ENCODE results near the gene DNAJB13.

DNAJB13 gene

DNA sequence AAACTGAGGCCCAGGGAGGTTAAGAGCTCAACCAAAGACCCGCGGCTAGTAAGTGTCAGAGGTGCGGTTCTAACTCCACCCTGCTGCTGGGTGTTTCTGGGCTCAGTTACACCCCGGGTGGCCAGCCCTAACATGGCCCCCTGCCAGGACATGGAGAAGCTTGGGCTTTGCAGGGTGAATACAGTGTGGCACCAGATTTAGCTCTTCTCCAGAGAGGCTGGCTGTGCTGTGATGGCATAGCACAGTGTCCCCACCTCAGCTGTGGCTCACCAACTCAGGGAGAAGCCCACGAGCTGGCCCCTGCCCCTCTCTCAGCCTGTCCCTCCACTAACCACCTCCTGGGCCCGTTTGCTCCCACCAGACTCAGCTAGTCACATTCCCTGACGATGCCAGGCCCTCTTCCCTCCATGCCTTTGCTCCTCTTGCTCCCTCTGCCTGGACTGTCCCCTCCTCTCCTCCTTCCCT, 51.0 kb downstream of the DNAJB13 start:
- DNase-seq: no peak

DNA sequence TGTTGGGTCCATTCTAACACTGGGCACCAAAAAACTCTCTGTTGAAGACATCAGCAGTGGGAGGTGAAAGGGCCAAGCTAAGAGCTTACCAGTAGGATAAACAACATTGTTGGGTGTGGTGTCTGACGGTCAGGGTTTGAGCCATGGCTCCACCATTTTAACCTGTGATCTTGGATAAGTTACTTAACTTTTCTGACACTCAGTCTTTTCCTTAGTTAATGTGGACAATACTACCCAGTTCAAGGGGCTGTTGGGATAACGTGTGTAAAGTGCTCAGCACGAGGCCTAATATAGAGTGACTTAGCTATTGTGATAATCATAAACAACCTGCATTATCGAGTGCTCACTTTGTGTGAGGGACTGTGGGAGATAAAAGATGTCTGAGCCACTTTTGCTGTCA, 52.0 kb downstream of the DNAJB13 start:
- DNase-seq: no peak

DNA sequence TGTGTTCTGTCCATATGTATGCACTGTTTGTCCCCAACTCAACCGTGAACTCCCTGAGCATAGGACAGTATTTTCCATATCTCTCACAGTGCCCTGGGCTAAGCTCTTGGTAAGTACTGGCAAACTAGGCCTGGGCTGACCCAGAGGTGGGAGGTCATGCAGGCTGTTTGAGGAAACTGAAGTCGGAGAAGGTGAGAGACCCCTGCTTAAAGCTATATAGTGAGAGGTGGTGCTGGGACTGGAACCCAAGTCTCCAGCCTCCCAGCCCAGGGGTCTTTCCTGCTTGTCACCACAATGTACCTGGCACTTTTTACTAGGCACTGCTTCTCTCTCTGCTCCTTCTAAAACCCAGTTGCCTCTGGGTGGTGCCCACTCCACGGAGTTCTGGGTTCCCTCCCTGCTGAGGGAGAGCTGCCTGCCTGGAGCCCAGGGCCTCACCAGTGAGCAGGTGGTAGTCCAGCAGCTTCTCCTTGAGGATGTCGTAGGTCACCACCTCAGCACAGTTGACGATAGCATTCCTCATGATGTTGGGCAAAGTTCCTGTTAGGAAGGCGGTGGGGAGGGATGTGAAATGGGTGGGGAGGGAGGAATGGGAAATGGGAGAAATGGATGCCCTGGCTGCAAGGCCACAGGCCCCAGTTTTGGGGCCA, 53.3 kb downstream of the DNAJB13 start:
- DNase-seq: no peak

DNA sequence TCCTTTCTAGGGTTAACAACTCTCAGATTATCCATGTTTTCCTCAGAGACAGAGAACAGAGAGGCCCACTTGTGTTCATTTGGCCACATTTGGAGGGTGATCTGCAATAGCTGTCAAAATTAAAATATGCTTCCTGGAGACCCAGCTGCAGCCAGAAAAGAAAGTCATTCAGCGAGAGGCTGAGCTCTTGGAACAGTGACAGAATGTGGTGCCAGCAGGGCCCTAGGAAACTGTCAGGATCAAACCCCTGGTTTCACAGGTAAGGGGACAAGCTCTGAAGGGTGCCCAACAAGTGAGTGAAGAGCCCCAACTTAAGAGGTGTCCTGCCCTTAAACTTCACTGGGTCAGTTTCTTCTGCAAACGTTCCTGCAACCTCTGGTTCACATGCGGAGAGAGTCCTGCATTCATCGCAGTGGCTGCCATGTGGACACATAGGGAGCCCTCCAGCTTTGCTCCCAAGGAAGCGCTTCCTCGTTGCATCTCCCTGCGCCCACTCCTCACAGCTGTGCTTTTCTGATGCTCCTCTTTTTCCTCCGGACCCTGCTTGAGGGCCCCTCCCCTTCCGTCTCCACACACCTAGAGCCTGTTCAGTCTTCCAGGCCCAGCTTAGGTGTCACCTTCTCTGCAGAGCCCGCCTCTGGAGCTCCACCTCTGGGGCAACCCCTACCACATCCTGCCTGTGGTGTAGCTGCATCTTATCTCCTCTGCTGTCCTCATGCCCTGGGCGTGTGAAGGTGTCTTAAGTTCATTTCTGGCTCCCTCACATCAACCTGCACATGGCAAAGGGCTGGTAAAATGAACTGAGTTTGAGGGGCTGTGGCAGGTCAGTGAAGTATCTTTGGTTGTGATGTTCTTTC, 54.2 kb downstream of the DNAJB13 start:
- DNase-seq: peak; percentile 84

DNA sequence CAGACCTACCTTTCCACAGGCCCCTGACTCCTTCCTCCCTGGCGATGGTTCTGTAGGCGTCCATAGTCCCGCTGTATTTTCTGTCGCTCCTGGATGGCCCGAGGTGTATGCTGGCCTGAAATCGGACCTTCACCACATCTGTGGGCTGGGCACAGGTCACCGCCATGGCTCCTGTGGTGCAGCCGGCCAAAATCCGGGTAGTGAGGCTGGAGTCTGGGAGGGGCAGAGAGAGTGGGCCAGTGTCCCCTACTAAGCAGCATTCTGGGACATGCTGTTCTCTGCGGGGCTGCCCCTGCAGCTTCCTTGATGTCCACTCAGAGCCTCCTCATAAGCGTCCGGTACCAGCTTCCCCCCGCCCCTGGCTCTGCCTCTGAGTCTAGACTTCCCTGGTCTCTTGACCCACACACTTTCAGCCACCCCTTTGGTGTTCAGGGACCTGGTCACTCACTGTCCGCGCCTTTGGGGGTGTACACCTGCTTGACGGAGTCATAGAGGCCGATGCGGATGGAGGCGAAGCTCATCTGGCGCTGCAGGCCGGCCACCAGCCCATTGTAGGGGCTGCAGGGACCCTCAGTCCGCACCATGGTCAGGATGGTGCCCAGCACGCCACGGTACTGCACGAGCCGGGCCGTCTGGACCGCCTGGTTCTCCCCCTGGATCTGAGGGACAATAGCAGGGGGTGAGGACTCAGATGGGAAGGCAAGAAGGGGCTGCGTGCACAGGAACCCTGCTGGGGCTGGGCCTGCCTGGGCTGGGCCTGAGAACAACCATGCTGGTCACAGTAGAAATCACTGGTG, 55.1 kb downstream of the DNAJB13 start:
- no peak for DNase-seq

DNA sequence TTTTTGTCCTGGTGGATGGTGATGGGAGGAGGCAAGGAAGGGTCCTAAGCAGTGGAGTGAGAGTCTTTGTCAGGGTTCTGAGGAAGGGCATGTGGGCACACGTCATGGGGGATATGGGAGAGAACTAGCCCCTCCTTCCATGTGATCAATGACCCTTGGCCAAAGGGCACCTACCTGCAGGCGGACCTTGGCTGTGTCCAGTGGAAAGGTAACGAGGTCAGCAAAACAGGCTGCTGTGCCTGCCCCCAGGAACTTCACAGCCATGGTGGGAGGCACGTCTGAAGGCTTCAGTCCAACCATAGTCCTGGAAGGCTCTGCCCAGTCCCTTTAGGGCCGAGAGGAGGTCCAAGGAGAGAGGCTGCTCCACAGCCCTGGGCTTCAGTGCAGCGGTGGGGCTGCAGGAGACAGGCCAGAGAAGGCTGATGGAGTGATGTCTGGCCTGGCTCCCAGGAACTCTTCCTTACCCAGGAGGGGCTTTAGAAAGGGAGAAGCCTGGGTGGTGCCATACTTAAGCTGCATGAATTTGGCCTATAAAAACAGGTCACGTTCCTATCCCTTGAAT, 56.0 kb downstream of the DNAJB13 start:
- no peak for DNase-seq

DNA sequence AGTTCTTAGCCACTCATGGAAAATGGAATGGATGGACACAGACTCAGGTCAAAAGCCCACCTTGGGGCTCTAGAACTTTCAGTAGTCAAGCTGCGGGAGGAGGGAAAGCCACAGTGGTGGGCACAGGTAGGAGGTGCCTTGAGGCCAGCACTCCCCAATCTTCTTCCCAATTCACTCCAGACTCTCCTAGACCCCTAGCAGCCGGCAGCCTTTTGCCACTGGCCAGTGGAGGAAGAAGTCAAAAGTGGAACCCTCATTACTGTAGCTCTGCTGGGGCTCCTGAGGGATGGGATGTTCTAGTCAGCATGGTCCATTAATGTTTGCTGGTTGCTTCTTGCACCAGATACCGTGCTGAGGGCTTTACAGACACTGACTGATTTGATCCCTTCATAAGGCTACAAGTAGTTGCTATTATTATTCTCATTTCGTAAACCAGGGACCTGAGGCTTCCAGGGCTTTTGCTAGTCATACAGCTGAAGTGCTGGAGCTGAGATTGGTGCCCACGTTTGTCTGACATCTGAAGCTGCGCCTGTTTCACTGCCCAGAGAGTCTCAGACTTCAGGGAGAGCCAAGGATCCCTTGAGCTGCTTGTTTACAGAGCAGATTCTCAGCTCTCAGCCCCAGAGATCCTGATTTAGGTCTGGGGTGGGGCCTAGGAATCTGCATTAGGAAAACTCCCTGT, 57.0 kb downstream of the DNAJB13 start:
- DNase-seq: no peak

DNA sequence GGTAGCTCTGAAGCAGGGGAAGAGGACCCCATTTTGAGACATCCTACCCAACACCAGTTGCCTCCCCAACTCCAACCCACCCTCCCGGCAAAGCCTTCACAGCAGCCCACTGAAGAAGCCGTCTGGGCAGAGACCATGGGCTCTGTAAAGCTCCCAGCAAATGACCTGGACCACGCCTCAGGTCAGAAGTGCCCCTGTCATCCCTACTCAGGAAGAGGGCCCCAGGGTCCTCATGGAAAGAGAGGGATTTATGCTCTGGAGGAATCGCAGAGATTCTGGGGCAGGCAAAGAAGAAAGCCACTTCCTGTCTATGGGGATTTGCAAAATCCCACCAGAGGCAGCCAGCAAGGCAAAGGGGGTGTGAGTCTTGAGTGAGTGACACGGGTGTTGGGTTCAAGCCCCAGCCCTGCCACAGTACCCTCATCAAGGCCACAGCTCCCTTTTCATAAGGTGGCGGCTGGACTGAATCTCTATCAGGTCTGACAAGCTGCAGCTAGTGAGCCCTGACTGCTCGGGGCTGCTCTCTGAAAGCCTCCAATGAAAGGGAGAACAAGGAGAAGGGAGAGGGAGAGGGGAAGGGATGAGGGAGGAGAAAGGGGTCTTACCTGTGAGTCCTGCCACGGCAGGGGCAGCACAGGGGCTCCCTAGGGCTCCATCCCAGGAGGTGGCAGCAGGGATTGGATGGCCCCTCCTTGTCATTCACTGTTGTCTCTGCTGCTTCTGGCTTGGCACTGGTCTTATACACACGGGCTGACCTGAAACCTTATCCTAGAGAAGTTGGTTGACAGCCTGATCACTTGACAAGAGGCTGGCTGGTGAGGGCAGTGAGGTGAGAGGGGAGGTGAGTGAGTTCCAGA, 57.8 kb downstream of the DNAJB13 start, which contains the start of gene UCP3:
Gene UCP3, minus strand, starts transcription at position 713 of the 857 bp plus-strand sequence. CDS start 2,043 bp downstream, outside the sequence.
- DNase-seq: no peak

DNA sequence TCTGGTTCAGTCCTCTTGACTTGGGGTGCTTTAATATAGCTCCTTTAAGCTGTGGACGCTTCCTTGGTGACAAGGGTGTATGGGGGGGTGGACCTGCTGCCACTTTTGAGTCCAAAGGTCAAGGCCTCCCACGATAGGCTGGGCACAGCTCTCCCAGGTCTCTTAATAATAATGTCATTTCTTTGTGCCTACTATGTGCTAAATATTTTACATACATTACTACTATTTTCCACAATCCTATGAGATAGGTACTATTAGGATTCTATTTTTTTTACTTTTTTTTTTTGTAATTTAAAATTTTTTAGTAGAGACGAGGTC, 58.4 kb downstream of the DNAJB13 start:
- no peak for DNase-seq

DNA sequence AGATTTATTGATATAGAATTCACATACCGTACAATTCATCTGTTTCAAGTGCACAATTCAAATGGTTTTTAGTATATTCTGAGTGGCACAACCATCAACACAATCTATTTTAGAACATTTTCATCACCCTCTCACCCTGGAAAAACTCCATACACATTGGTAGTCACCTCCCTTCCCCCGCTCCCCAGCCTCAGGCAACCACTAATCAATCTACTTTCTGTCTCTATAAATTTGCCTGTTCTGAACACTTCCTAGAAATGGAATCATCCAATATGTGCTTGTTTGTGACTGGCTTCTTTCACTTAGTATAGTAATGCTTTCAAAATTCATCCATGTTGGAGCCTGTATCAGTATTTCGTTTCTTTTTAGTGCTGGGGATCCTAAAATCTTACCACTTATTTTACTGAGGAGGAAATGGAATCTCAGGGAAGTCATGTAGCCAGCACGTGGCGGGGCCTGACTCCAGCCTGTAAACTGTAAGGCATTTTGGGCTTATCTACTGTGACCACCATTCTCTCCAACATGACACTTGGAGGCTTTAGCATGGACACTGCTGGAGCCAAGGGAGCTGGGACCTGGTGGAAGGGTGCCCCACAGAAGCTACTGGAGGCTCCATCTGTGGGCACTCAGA, 59.0 kb downstream of the DNAJB13 start:
- DNase-seq: no peak

DNA sequence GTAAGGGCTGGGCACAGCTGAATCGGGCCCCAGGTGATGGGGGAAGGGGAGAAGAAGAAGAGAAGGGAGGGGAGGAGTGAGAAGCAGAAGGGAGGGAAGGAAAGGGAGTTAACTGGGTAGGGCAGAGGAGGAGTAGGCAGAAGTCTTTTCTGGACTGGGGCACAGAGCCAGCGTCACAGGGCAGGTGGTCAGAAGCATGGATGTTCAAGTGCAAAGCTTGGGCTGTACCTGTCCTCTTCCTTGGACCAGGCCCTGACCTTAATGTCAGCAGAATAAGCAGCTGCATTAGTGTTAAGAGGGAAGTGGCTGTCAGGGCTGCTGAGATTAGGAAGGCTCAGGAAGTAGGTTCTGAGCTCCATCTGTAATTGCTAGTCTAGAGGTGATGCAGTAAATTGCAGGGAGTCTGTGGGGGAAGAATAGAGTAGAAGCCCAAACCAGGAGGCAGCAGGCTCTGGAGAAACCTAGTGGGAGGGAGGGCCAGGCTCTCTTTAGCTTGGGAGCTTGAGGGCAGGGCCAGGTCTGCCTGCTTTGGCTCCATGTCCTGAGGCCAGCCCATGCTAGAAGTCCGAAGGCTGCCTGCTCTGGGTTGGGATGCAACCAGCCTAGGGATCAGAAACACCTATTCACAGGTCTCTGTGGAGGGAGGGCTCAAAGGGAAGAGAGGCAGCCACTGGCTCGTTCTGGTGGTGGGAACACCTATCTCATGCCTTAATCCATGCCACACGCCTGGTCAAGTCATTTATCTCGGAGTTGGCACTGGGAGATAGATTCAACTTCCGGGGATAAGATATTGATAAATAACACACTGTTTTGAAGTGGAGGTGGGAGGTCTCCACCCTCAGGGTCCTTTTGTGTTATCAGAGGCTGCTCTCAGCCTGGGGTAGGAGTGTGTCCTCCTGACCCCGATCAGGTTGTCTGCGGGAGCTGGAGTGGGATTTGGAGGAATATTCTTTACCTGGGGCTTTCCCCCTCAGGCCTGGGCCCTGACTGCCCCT, 59.8 kb downstream of the DNAJB13 start:
- no peak for DNase-seq

DNA sequence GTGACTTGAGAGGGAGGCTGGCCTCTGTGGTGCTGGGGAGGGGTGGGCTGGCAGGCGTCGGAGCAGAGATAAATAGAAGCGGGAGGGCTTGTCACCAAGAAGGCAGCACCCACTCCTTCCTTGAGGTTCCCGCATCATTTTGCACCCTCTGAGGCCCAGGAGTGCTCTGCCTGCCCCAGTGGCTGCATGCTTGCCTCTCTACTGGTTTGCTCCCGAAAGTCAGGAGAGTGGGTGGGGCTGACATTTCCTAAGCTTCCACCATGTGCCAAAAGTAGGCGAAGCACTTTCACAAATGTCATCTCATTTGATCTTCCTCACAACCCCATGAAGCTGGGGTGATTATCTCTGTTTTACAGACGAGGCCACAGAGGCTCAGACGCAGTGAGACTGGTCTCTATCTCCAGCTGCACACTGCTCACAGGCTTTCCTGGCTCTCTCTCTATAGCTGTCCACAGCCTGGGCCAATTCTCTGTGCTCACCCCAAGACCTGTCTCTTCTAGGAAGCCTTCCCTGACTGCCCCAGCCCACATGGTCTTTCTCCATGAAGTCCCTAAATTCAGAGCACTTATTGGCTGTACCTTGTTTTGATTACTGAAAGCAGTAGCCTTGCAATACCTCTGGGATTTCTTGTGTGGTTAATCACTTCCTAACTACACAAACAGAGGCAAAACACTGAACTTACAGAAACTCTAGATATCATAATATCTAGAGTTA, 60.7 kb downstream of the DNAJB13 start:
- DNase-seq: peak; percentile 34

DNA sequence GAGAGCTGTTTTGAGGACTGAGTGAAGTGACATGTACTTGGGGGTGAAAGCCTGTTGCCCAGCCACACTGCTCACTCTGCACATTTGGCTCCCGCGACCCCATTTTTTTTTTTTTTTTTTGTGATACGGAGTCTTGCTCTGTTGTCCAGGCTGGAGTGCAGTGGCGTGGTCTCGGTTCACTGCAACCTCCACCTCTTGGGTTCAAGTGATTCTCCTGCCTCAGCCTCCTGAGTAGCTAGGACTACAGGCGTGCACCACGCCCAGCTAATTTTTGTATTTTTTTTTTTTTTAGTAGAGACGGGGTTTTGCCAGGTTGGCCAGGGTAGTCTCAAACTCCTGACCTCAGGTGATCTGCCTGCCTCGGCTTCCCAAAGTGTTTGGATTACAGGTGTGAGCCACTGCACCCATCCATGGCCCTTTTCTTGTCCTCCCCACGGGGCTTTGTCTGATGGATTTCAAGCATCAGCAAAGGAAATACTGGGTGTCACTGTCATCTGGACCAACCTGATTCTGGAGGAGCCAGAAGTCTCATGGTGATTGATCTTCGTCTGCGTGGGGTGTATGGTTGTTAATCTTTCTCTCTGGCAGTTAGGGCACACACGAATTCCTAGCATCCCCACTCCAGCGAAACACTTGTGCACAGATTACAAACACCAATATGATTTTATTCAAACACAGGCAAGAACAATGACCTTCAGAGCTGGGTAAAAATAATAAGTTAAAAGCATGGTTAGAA, 61.4 kb downstream of the DNAJB13 start:
- DNase-seq: no peak

DNA sequence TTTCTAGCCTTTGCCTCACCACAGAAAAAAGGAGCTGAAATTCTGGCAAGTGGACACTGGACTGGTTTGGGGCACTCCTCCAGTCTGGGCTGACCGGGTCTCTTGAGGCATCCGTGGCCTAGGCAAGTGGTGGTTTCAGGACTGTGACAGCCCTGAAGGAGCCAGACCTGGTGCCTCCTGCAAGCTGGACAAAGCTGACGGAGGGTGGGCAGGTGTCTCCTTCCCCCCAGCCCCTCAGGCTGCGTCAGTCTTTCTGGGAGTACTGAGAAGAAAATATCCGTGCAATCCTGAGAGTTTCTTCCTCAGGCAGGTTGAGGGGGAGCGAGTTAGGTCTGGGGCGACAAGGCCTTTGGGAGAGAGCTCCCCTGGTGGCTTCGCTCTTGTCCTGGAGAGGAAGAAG, 62.3 kb downstream of the DNAJB13 start:
- no peak for DNase-seq

DNA sequence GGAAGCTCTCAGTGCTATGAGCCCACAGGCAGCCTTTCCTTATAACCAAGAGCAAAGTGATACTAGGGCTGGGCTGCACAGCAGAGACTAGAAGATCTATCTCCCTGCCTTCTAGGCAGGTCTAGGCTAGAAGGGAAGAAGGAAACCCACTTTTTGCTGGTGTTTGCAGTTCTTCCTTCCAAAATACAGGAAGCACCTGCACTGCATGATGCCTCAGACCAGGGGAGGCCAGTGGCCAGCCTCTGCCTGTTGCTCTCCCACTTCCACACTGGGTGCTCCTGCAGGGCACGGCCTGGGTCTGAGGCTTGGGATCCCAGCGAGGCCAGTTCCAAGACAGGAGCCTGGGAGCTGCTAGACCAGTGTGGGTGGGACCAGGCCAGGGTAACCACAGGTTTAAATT, 64.1 kb downstream of the DNAJB13 start:
- no peak for DNase-seq

DNA sequence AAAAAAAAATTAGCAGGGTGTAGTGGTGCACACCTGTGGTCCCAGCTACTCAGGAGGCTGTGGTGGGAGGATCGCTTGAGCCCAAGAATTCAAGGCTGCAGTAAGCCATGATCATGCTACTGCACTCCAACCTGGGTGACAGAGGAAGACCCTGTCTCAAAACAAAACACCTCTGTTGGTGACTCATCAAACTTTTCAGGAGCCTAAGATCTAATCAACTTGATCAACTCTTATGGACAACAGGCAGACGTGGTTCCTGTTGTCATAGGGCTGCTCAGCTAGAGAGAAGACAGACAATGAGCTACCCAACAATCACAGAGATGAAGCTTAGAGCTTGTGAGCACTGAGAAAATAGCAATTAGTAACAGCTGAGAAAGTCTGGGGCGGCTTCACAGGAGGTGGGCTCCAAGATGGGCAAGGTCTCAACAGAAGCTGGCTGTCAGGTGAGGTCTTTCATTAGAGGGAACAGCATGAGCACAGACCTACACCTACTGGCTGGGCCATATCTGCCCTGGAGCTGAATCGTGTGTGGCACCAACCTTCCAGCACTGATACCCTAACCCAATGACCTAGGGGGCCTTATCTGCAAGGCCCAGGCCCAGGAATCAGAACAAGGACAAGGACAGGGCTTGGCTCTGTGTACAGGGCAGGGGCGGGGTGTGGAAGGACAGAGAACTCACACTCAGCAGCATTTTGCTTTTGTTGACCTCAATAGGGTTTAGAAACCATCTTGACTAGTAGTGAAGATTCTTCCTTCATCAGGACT, 65.3 kb downstream of the DNAJB13 start:
- no peak for DNase-seq

DNA sequence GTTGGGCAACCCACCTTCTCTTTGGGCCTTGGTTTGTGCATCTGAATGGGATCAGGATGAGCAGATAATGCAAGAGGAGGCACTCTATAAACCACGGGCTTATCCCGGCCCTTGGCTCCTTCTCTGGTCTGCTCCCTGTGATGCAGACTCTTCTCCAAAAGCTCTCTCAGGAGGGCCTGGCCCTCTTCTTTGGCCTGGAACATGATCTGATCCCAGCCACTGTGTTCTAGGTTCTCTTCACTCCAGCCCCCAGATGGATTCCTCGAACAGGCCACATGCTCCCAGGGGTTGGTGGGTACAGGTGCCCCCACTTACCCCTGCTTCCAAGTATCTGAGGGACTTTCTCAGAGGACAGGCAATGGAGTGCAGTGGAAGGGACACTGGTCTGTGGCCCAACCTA, 66.8 kb downstream of the DNAJB13 start:
- DNase-seq: no peak
